A549 (cell line): ENCODE results near the gene CACNA1F. TPM values are rescaled to one million over a fixed set of nuclear protein-coding genes. Genes with fewer than 3 reads are reported as not detected.

Experiments used
- ATAC-seq, 2 experiments: fragments of 200-7000 bp in 1 of 2; fragments of >200 bp in 1 of 2; cut with Nextera tagmentation in 1 of 2; cut with Tn5 transposase in 1 of 2; 3 replicates each; pipeline versions ENCODE4 v1.8.0 to v1.9.1; 2018 to 2020; ENCODE audit warnings: mild to moderate bottlenecking in 1 of 2, moderate library complexity in 1 of 2
- CTCF ChIA-PET: fragments of 300-600 bp; sonication (Branson Sonifier 250); formaldehyde crosslinking; extraction: SDS; loops from one replicate; lab custom pipeline; 2021; ENCODE audit warnings: antibody characterized with exemption, inconsistent platforms; lab: Yijun Ruan, JAX
- POLR2A ChIA-PET: fragments of 350-600 bp; formaldehyde crosslinking; extraction: SDS; loops from one replicate; lab custom pipeline; 2021; ENCODE audit warnings: antibody characterized with exemption, inconsistent platforms; lab: Yijun Ruan, JAX
- DNase-seq, 2 experiments: peaks; one replicate each; pipeline versions ENCODE4 v3.0.0 to v3.0.0-alpha.2; 2011 to 2016; ENCODE audit warnings: low read depth in 1 of 2, low spot score in 1 of 2
- FAIRE-seq: peaks from 2 replicates; lab custom pipeline; 2011; peaks lifted over from hg19 to GRCh38; lab: Jason Lieb, UNC
- H3K27ac ChIP-seq, 2 experiments: fragments of >200 bp; sonication (Bioruptor Twin); formaldehyde crosslinking; 3 replicates each; pipeline ENCODE4 v1.5.1; 2016 to 2017
- H3K4me1 ChIP-seq: fragments of >200 bp; sonication (Bioruptor Twin); formaldehyde crosslinking; 3 replicates; pipeline ENCODE4 v1.6.1; 2016
- H3K4me2 ChIP-seq: fragments of >200 bp; sonication (Bioruptor Twin); formaldehyde crosslinking; 3 replicates; pipeline ENCODE4 v1.6.1; 2016
- H3K4me3 ChIP-seq: fragments of >200 bp; sonication (Bioruptor Twin); formaldehyde crosslinking; 3 replicates; pipeline ENCODE4 v1.5.1; 2016
- H3K9me3 ChIP-seq: fragments of >200 bp; sonication (Bioruptor Twin); formaldehyde crosslinking; 3 replicates; pipeline ENCODE4 v1.6.1; 2016
- CEBPB ChIP-seq, 2 experiments: fragments of >200 bp in 1 of 2; sonication (Bioruptor Twin) in 1 of 2; formaldehyde crosslinking in 1 of 2; IDR thresholded peaks; 2 replicates each; pipeline ENCODE4 v1.6.1; 2012 to 2016
- EHF ChIP-seq: fragments of 250-450 bp; sonication (Bioruptor Pico); IDR thresholded peaks from 2 replicates; pipeline ENCODE4 v1.5.0; 2020; ENCODE audit warnings: mild to moderate bottlenecking
- HDAC2 ChIP-seq: fragments of 200-600 bp; sonication (generic); IDR thresholded peaks from 2 replicates; pipeline ENCODE4 v1.6.1; 2016
- HOXA7 ChIP-seq: fragments of 250-450 bp; sonication (Bioruptor Pico); IDR thresholded peaks from 2 replicates; pipeline ENCODE4 v1.5.0; 2020; ENCODE audit warnings: mild to moderate bottlenecking, moderate library complexity
- JUN ChIP-seq, 2 experiments: fragments of >200 bp; sonication (Bioruptor Twin); formaldehyde crosslinking; IDR thresholded peaks; 2 replicates in 1 of 2; 3 replicates in 1 of 2; pipeline ENCODE4 v1.6.1; 2016 to 2017
- KDM1A ChIP-seq: fragments of 200-600 bp; sonication (generic); IDR thresholded peaks from 2 replicates; pipeline ENCODE4 v1.6.1; 2016; ENCODE audit warnings: low read depth, mild to moderate bottlenecking
- KDM5A ChIP-seq: fragments of 200-600 bp; sonication (generic); IDR thresholded peaks from 2 replicates; pipeline ENCODE4 v1.6.1; 2016; ENCODE audit warnings: antibody characterized with exemption, mild to moderate bottlenecking
- MAFK ChIP-seq: fragments of 450-650 bp; IDR thresholded peaks from 2 replicates; pipeline ENCODE4 v1.6.1; 2014; ENCODE audit not compliant: partially characterized antibody
- MAZ ChIP-seq: fragments of 150-350 bp; IDR thresholded peaks from 2 replicates; pipeline ENCODE4 v1.6.1; 2014; ENCODE audit warnings: antibody characterized with exemption, low read depth, low read length, borderline replicate concordance
- NPAS2 ChIP-seq: fragments of 250-450 bp; sonication (Bioruptor Pico); IDR thresholded peaks from 2 replicates; pipeline ENCODE4 v1.8.0; 2022; ENCODE audit warnings: mild to moderate bottlenecking, moderate library complexity, borderline replicate concordance
- PHF8 ChIP-seq: fragments of 200-600 bp; sonication (generic); IDR thresholded peaks from 2 replicates; pipeline ENCODE4 v1.6.1; 2016; ENCODE audit warnings: low read depth, mild to moderate bottlenecking, antibody characterized with exemption, moderate library complexity, borderline replicate concordance
- POLR2A ChIP-seq: IDR thresholded peaks from 2 replicates; pipeline ENCODE4 v1.6.1; 2012; ENCODE audit warnings: mild to moderate bottlenecking, low read length
- POLR2AphosphoS2 ChIP-seq: conservative IDR thresholded peaks from 2 replicates; pipeline ENCODE4 v1.6.1; 2012; ENCODE audit warnings: low read length, improper control_type of control experiment, inconsistent platforms
- RFX5 ChIP-seq: fragments of 450-650 bp; IDR thresholded peaks from 2 replicates; pipeline ENCODE4 v1.7.1; 2014; ENCODE audit warnings: antibody characterized with exemption, mild to moderate bottlenecking, moderate library complexity
- RNF2 ChIP-seq: fragments of 200-600 bp; sonication (generic); IDR thresholded peaks from 2 replicates; pipeline ENCODE4 v1.6.1; 2016; ENCODE audit warnings: low read depth, mild to moderate bottlenecking, antibody characterized with exemption, moderate library complexity, borderline replicate concordance
- ZFP36 ChIP-seq: fragments of 450-650 bp; IDR thresholded peaks from 2 replicates; pipeline ENCODE4 v1.6.1; 2014; ENCODE audit warnings: borderline replicate concordance; ENCODE audit not compliant: partially characterized antibody
- ZNF302 ChIP-seq: fragments of 250-450 bp; sonication (Bioruptor Pico); IDR thresholded peaks from 2 replicates; pipeline ENCODE4 v1.9.0; 2021; ENCODE audit warnings: inconsistent platforms, mild to moderate bottlenecking, moderate library complexity
- WGBS: methylation state at CpG from one replicate; pipeline ENCODE4 v1.1.6; 2017; ENCODE audit errors: missing lambda C conversion rate; 5-methylcytosine and 5-hydroxymethylcytosine counted together
- polyA plus RNA-seq, 4 experiments: library from polyadenylated mRNA; depleted of rRNA in 3 of 4; stranded (reverse); fragments of >200 nt; fragmentation: RNase III in 1 of 4; extraction: RNeasy Plus Mini Kit Qiagen cat#74134 plus additional on column Dnase treatment in 1 of 4; gene quantifications; 2 replicates in 3 of 4; 3 replicates in 1 of 4; pipeline ENCODE4 v1.2.3, GENCODE V29; 2011 to 2017
- TF ChIP-seq, protein P1 (sequence below): fragments of 250-450 bp; sonication (Bioruptor Pico); IDR thresholded peaks from 2 replicates; pipeline ENCODE4 v1.5.0; 2020; ENCODE audit warnings: low read depth, mild to moderate bottlenecking, moderate library complexity
- TF ChIP-seq, protein P2 (sequence below): IDR thresholded peaks from 2 replicates; pipeline ENCODE4 v1.6.1; 2012
- TF ChIP-seq, protein P3 (sequence below): fragments of >200 bp; sonication (Bioruptor Twin); formaldehyde crosslinking; IDR thresholded peaks from 3 replicates; pipeline ENCODE4 v1.6.1; 2016
- TF ChIP-seq, protein P4 (sequence below): IDR thresholded peaks from 2 replicates; pipeline ENCODE4 v1.6.1; 2012
- TF ChIP-seq, protein P5 (sequence below): fragments of 150-350 bp; IDR thresholded peaks from 2 replicates; pipeline ENCODE4 v1.6.1; 2014; ENCODE audit warnings: low read depth, mild to moderate bottlenecking, low read length
- TF ChIP-seq, protein P6 (sequence below): IDR thresholded peaks from 2 replicates; pipeline ENCODE4 v1.6.1; 2012; ENCODE audit warnings: low read depth, borderline replicate concordance
- TF ChIP-seq, protein P7 (sequence below): fragments of 200-600 bp; sonication (generic); IDR thresholded peaks from 2 replicates; pipeline ENCODE4 v1.6.1; 2016; ENCODE audit warnings: antibody characterized with exemption, mild to moderate bottlenecking, moderate library complexity

CACNA1F gene
- polyA plus RNA-seq, 2 of the 4 experiments (the other 2 are of a cell fraction), result not detected

DNA sequence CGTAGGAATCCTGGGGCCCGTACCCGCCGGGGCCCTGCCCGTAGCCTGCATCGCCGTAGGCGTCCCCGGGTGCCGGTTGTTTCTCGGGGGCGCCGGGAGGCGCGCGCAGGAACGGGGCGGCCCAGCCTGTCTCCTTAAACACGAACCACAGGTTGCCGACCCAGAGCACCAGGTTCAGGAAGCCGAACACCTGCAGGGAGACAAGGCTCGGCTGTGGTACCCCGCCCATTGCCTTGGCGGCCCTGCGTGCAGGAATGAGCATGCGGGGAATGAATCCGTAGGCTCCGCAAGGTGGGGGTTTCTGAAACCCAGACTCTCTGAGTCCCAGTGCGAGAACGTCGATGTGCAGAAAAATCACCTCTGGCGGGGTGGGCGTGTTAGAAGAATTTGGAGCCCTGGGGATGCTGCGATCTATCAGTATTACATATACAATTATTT is 41.5 kb downstream of the CACNA1F start:
- peak in 1 of 2 experiments; percentile 20; a peak in 4 of 6 replicates for ATAC-seq
- peak overlapping the region; percentile 90 to 98 for H3K27ac ChIP-seq
- CTCF ChIA-PET, result interaction anchor here (1.0 to 1.8 kb wide), 5 partner anchors 11 to 96 kb away, joined by 3 to 5 read pairs (median 3); no protein-coding TSS in a partner anchor
- H3K9me3 ChIP-seq, result no peaks in the 10 kb centered on the region
- H3K4me1 ChIP-seq, result peaks cover 22% of the 10 kb centered on the region; the same call in 2 of the 3 replicates
- H3K4me3 ChIP-seq, result peak overlapping the region; percentile 76
- H3K4me2 ChIP-seq, result peak overlapping the region; percentile 81
- POLR2A ChIA-PET, result interaction anchor here (0.9 to 1.6 kb wide), 11 partner anchors 9 to 560 kb away, joined by 3 to 16 read pairs (median 5); partner anchors contain the start of genes CCDC22, PLP2, PRAF2 and SYP
- DNase-seq, result no peak
- TF ChIP-seq ZFP36, result no peak
- TF ChIP-seq PHF8, result peak; percentile 55; the same call in 1 of the 2 replicates
- peak in 1 of 2 experiments; percentile 43; a peak in 2 of 5 replicates for TF ChIP-seq JUN (IDR thresholded peaks at IDR 0.05)
- TF ChIP-seq KDM5A, result no peak
- TF ChIP-seq KDM1A, result no peak
- TF ChIP-seq NPAS2 (CRISPR knock-in tag), result no peak
- TF ChIP-seq, protein P1, sequence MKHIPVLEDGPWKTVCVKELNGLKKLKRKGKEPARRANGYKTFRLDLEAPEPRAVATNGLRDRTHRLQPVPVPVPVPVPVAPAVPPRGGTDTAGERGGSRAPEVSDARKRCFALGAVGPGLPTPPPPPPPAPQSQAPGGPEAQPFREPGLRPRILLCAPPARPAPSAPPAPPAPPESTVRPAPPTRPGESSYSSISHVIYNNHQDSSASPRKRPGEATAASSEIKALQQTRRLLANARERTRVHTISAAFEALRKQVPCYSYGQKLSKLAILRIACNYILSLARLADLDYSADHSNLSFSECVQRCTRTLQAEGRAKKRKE (CRISPR knock-in tag), result no peak
- TF ChIP-seq, protein P2, sequence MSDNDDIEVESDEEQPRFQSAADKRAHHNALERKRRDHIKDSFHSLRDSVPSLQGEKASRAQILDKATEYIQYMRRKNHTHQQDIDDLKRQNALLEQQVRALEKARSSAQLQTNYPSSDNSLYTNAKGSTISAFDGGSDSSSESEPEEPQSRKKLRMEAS, result 0 out of 2 replicates have a peak, but pooled peaks have one; percentile 9
- TF ChIP-seq, protein P3, sequence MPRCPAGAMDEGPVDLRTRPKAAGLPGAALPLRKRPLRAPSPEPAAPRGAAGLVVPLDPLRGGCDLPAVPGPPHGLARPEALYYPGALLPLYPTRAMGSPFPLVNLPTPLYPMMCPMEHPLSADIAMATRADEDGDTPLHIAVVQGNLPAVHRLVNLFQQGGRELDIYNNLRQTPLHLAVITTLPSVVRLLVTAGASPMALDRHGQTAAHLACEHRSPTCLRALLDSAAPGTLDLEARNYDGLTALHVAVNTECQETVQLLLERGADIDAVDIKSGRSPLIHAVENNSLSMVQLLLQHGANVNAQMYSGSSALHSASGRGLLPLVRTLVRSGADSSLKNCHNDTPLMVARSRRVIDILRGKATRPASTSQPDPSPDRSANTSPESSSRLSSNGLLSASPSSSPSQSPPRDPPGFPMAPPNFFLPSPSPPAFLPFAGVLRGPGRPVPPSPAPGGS, result peak; percentile 75; the same call in 2 of the 3 replicates
- TF ChIP-seq HOXA7, result no peak
- 2% methylated on average over 6 of the region's 34 CpGs for WGBS
- no peak for FAIRE-seq

DNA sequence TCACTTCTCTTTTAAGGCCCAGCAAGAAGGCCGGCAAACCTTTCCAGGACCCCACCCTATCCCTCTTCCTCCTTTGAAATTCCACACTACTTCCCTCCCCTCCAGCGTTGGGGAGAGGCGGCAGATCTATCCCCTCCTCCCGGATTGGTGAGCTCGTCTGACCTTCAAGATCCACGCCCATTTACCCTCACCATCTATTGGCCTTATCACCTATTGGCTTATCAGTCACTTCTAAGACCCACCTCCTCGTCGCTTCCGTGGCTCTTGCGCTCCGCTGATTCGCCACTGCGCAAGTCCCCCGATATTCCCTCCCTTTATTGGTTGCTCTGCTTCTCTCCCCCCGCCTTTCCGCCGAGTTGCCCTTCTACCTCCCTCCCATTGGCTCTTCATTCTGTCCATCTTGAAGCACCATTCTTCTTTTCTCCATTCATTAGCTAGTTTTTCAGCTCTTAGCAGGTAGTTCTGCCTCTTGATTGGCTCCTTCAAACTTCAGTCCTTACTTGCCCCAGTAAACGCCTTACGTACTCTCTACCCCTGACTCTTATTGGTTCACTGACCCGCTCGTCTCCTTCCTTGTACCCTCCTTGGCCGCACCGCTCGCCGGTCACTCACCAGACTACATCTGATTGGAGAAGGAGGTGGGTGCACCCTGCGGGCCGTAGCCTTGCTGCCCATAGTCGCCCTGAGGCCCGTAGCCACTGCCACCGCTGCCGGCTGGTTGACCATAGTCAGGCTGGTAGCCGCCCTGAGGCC is 42.1 kb downstream of the CACNA1F start:
- ATAC-seq (peak; percentile 91 to 95), FAIRE-seq (peak; percentile 100), DNase-seq (peak; percentile 95 to 100)
- no peaks in the 10 kb centered on the region for H3K9me3 ChIP-seq
- WGBS, result under 1% methylated on average over 26 of the region's 32 CpGs
- H3K4me3 ChIP-seq, result peak overlapping the region; percentile 76
- H3K4me2 ChIP-seq, result peak overlapping the region; percentile 87
- H3K27ac ChIP-seq, result peak overlapping the region; percentile 90 to 98
- POLR2A ChIA-PET, result interaction anchor here (0.7 to 1.3 kb wide), 21 partner anchors 9 to 560 kb away, joined by 3 to 16 read pairs (median 4); partner anchors contain the start of genes CCDC22, PLP2, PRAF2 and SYP
- CTCF ChIA-PET, result interaction anchor here (1.1 to 1.3 kb wide), 2 partner anchors 10 to 59 kb away, joined by 3 to 4 read pairs; no protein-coding TSS in a partner anchor
- peaks cover 24% of the 10 kb centered on the region; the same call in 2 of the 3 replicates for H3K4me1 ChIP-seq
- no peak for TF ChIP-seq MAZ
- TF ChIP-seq ZNF302 (CRISPR knock-in tag), result no peak
- TF ChIP-seq, protein P4, sequence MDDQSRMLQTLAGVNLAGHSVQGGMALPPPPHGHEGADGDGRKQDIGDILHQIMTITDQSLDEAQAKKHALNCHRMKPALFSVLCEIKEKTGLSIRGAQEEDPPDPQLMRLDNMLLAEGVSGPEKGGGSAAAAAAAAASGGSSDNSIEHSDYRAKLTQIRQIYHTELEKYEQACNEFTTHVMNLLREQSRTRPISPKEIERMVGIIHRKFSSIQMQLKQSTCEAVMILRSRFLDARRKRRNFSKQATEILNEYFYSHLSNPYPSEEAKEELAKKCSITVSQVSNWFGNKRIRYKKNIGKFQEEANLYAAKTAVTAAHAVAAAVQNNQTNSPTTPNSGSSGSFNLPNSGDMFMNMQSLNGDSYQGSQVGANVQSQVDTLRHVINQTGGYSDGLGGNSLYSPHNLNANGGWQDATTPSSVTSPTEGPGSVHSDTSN, result peak; percentile 94
- no peak for TF ChIP-seq KDM5A
- TF ChIP-seq, protein P1 (CRISPR knock-in tag), result no peak
- TF ChIP-seq POLR2AphosphoS2, result no peak
- TF ChIP-seq, protein P5, sequence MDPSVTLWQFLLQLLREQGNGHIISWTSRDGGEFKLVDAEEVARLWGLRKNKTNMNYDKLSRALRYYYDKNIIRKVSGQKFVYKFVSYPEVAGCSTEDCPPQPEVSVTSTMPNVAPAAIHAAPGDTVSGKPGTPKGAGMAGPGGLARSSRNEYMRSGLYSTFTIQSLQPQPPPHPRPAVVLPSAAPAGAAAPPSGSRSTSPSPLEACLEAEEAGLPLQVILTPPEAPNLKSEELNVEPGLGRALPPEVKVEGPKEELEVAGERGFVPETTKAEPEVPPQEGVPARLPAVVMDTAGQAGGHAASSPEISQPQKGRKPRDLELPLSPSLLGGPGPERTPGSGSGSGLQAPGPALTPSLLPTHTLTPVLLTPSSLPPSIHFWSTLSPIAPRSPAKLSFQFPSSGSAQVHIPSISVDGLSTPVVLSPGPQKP, result no peak
- no peak for TF ChIP-seq RNF2
- no peak for TF ChIP-seq CEBPB (IDR thresholded peaks at IDR 0.05)
- TF ChIP-seq, protein P6, sequence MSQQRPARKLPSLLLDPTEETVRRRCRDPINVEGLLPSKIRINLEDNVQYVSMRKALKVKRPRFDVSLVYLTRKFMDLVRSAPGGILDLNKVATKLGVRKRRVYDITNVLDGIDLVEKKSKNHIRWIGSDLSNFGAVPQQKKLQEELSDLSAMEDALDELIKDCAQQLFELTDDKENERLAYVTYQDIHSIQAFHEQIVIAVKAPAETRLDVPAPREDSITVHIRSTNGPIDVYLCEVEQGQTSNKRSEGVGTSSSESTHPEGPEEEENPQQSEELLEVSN, result no peak
- TF ChIP-seq, protein P7, sequence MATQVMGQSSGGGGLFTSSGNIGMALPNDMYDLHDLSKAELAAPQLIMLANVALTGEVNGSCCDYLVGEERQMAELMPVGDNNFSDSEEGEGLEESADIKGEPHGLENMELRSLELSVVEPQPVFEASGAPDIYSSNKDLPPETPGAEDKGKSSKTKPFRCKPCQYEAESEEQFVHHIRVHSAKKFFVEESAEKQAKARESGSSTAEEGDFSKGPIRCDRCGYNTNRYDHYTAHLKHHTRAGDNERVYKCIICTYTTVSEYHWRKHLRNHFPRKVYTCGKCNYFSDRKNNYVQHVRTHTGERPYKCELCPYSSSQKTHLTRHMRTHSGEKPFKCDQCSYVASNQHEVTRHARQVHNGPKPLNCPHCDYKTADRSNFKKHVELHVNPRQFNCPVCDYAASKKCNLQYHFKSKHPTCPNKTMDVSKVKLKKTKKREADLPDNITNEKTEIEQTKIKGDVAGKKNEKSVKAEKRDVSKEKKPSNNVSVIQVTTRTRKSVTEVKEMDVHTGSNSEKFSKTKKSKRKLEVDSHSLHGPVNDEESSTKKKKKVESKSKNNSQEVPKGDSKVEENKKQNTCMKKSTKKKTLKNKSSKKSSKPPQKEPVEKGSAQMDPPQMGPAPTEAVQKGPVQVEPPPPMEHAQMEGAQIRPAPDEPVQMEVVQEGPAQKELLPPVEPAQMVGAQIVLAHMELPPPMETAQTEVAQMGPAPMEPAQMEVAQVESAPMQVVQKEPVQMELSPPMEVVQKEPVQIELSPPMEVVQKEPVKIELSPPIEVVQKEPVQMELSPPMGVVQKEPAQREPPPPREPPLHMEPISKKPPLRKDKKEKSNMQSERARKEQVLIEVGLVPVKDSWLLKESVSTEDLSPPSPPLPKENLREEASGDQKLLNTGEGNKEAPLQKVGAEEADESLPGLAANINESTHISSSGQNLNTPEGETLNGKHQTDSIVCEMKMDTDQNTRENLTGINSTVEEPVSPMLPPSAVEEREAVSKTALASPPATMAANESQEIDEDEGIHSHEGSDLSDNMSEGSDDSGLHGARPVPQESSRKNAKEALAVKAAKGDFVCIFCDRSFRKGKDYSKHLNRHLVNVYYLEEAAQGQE, result no peak
- no peak for TF ChIP-seq HDAC2
- TF ChIP-seq KDM1A, result no peak
- TF ChIP-seq MAFK, result no peak
- TF ChIP-seq EHF (CRISPR knock-in tag), result no peak
- peak; percentile 95 for TF ChIP-seq POLR2A
- TF ChIP-seq RFX5, result peak; percentile 50; the same call in 1 of the 2 replicates
